AG04449 (cell line): Measurements from ENCODE around the gene GPR26.

ENCODE experiments used
- CTCF ChIA-PET: fragments of 350-600 bp; formaldehyde crosslinking; extraction: SDS; loops from one replicate; lab custom pipeline; 2021; ENCODE audit warnings: antibody characterized with exemption; lab: Yijun Ruan, JAX
- POLR2A ChIA-PET: fragments of 400-600, 350-600 bp; formaldehyde crosslinking; extraction: SDS; loops from one replicate; lab custom pipeline; 2020; ENCODE audit warnings: antibody characterized with exemption, inconsistent platforms; lab: Yijun Ruan, JAX
- DNase-seq: peaks from one replicate; pipeline ENCODE4 v3.0.0-alpha.2; 2010; ENCODE audit warnings: low read depth, low spot score
- H3K4me3 ChIP-seq: 2 replicates; pipeline ENCODE4 v1.5.1; 2011; ENCODE audit warnings: low read depth, mild to moderate bottlenecking, control low read depth, low read length
- TF ChIP-seq, protein P1 (sequence below): IDR thresholded peaks from one replicate; pipeline ENCODE4 v1.5.1; 2011; ENCODE audit warnings: mild to moderate bottlenecking, moderate library complexity, low read length, control low read depth, inconsistent platforms; ENCODE audit not compliant: insufficient read depth; ENCODE audit errors: missing control alignments

Gene GPR26

DNA sequence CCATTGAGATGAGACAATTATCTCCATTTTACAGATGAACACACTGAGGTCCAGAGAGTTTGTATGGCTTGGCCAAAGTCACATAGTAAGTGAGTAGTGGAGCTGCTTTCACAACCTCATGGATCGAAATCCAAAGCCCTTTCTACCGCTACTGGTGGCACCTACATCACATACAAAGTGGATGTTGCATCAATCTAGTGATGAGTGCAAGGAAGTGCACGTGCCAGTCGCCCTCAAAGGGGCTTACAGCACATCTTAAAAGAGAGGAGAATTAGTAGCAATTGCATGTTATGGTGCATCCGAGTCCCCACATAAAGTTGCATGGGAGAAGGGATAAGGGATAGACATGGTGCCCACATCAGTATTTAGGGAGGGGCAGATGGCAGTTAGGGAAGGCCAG, 31.0 kb upstream of the GPR26 start:
- ChIA-PET CTCF (no interaction called here), POLR2A (no interaction called here)
- TF ChIP-seq, protein P1, sequence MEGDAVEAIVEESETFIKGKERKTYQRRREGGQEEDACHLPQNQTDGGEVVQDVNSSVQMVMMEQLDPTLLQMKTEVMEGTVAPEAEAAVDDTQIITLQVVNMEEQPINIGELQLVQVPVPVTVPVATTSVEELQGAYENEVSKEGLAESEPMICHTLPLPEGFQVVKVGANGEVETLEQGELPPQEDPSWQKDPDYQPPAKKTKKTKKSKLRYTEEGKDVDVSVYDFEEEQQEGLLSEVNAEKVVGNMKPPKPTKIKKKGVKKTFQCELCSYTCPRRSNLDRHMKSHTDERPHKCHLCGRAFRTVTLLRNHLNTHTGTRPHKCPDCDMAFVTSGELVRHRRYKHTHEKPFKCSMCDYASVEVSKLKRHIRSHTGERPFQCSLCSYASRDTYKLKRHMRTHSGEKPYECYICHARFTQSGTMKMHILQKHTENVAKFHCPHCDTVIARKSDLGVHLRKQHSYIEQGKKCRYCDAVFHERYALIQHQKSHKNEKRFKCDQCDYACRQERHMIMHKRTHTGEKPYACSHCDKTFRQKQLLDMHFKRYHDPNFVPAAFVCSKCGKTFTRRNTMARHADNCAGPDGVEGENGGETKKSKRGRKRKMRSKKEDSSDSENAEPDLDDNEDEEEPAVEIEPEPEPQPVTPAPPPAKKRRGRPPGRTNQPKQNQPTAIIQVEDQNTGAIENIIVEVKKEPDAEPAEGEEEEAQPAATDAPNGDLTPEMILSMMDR, result no peak

DNA sequence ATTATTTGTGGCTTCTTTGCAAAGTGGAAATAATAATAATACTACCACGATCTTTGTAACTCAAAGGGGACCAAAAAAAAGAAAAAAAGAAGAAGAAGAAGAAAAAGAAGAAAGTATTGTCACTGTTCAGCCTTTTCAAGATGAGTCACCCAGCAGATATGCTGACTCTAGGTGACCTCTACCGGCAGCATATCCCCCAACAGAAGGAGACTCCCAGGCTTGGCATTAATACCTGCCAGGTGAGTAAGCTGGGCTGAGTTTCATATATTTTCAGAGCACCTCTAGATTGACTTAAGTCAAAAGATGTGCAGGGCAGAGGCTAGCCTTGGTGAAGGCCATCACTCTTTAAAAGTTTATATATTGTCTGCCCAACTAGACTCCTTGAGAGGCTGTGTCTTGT, 30.4 kb upstream of the GPR26 start:
- ChIA-PET CTCF (no interaction called here), POLR2A (no interaction called here)
- no peak overlapping the region for H3K4me3 ChIP-seq
- TF ChIP-seq, protein P1, result no peak
- no peak for DNase-seq

More for the DNA sequence above, 31.0 kb upstream of the GPR26 start:
- no peak for DNase-seq
- no peak overlapping the region for H3K4me3 ChIP-seq

DNA sequence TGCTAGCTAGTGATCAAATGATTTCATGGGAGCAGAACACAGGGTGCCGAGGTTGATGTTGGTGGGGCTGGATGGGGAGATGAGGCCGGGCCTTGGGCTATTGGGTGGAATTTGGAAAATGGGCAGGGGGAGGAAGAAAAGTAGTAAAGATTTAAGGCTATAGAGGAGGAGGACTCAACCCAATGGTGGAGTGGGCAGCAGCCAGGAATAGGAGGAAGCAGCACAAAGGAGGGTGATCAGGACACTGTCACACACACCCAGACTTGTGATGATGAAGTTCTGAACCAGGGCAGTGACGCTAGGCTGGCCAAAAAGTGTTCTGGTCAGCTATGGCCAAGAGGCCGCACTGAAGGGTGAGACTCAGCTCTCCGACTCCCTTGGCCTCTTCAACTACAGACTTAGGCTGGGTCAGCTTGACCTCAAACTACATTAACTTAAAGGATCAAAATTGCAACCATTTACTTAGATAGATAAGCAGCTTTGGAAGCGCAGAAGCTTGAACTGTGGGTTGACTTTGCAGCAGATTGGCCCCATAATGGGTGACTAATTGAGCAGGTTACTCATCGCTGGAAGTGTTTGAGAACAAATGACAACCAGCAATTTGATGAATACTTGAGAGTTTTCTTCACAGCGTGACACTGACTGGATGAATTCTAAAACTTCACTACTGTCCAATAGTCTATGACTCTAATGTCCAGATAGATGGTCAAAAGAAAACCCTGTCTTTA, 29.4 kb upstream of the GPR26 start:
- H3K4me3 ChIP-seq, result no peak overlapping the region
- POLR2A ChIA-PET, result interaction anchor here (1.1 kb wide), 1 partner anchor 15 kb away, joined by 5 read pairs; no protein-coding TSS in a partner anchor
- no peak for DNase-seq
- TF ChIP-seq, protein P1, result no peak
- CTCF ChIA-PET, result interaction anchor here (1.0 to 1.2 kb wide), 2 partner anchors 11 to 54 kb away, joined by 3 to 4 read pairs; no protein-coding TSS in a partner anchor

DNA sequence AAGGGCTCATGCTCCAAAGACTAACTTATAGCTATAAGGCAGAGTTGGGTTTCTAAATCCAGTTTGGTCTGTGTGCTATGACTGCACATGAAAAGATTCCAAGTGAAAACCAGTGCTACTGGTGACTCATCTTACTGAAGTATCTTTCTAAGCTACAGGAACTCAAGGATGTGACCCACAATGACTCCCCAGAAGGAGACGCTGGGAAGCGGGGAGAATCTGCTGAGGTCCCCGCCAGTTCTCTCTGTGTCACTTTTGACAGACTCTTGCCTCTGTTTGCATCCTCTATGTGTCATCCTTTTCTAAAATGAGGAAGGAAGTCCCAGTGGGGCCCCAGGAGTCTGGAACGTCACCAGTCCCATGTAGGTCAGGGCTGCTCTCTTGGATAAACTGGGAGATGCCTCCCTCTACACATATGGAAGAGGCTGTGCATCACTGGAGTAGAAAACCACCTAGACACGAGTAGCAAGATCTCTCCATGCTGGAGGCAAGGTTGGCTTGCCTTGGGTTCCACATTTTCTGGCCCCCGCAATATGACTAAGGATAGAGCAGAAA, 28.8 kb upstream of the GPR26 start:
- POLR2A ChIA-PET, result interaction anchor here (1.1 kb wide), 1 partner anchor 15 kb away, joined by 5 read pairs; no protein-coding TSS in a partner anchor
- DNase-seq, result no peak
- H3K4me3 ChIP-seq, result no peak overlapping the region
- TF ChIP-seq, protein P1, result no peak
- CTCF ChIA-PET, result interaction anchor here (1.0 to 1.2 kb wide), 2 partner anchors 12 to 55 kb away, joined by 3 to 4 read pairs; no protein-coding TSS in a partner anchor

DNA sequence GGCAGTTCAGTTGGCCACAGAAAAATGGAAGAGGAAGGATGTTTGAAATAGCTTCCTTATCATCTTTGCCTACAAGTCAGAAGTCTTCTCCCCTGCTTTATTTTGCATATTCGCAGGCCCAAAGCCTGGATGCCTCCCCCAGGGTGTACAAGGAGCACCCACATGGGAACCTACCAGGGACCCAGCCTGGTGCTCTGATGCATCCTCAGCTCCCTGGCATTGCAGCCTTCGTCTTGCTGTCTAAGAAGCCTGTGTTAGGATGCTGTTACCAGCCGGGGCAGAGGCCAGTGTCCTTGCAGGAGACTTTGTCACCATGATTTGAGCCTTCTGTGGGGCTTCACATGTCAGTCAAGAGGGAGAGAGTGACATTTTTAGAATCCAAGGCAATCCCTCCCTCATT, 27.0 kb upstream of the GPR26 start:
- ChIA-PET CTCF (interaction anchor here (0.8 kb wide), 1 partner anchor 24 kb away, joined by 3 read pairs; no protein-coding TSS in a partner anchor), POLR2A (no interaction called here)
- no peak overlapping the region for H3K4me3 ChIP-seq
- TF ChIP-seq, protein P1, result no peak
- DNase-seq, result no peak

DNA sequence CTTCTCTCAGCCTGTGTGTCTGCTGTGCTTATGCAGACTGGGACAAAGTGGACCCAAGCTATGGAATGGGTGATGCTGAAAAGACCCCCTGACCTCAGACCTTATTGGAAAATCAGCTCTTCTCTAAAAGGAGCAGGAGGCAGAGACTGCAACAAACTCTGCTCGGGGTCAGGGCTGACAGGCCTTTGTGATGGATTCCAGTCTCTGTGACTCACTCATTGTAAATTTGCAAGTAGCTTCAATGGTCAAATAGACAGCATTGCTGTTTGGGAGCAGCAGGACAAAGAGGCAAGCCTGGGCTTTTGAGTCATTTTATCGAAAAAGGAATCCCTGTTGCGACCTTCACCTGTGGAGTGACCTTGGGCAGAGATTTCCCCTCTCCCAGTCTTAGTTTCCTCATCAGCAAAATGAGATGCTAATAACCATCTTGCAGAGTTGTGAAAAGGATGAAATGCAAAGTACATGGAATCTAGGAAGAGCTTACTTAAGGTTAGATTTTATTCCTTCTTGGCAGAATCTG, 26.1 kb upstream of the GPR26 start:
- ChIA-PET POLR2A (no interaction called here), CTCF (interaction anchor here (0.8 to 1.4 kb wide), 5 partner anchors 9 to 25 kb away, joined by 3 to 5 read pairs (median 3); no protein-coding TSS in a partner anchor)
- DNase-seq, result no peak
- TF ChIP-seq, protein P1, result no peak
- H3K4me3 ChIP-seq, result no peak overlapping the region
